ENCODE measurements around the gene PTPRH. TPM values are rescaled to one million over a fixed set of nuclear protein-coding genes. Genes with fewer than 3 reads are reported as not detected.

Gene PTPRH
- total and polyA plus RNA-seq, 2 donors (not counting 1 experiment from before 2014, with no cell fraction given): not detected

DNA sequence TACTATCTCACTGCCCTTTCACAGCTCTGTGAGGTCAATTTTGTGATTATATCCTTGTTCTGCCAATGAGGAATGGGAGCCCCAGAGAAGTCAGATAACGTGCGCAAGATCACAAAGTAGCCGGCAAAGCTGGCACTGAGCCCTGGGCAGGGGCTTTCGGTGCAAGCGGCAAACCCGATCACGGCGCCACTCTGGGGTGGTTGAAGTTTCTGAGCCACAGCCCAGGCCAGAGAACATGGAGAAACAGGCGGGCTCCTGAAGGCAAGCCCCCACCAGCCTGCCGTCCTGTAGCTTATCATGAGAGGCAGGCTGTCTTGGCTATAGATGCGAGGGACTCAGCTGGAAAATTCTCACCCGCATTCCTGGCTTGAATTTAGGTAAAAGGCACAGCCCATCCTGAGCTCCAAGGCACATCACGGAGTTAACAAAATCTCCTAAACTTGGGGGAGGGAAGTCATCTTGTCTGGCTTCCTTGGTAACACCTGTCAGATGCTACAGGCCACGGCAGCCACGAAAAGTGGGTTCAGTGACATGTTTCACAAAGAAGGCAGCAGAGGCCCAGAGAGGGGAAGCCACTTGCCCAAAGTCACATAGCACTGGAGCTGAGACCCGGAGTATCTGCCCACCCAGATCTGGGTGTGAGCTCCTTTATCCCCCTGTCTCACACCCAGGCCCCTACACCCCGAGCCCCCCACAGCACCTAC, 72.8 kb downstream of the PTPRH start:
- H3K27ac Mint-ChIP-seq: no peak overlapping the region

More for the DNA sequence above, 72.8 kb downstream of the PTPRH start:
- Histone ChIP-seq H4K20me1 (ENCODE audit: control insufficient read depth, insufficient read depth, low read length, poor library complexity, severe bottlenecking) (no peaks in the 10 kb centered on the region), H3K4me1 (ENCODE audit: control insufficient read depth in 2 of 2, insufficient read depth in 2 of 2, low read length in 2 of 2) (peaks cover 4 to 12% of the 10 kb centered on the region in 2 donors), H3K27me3 (replicated peaks in 1 of 4; ENCODE audit: control extremely low read depth in 1 of 4, control insufficient read depth in 3 of 4, insufficient read depth in 4 of 4, low read length in 3 of 4) (peaks cover 0 to 64% (median 9%) of the 10 kb centered on the region in 4 experiments), H3K9me3 (ENCODE audit: control extremely low read depth in 1 of 3, control insufficient read depth in 2 of 3, insufficient read depth in 1 of 3, low read length in 2 of 3) (no peaks in the 10 kb centered on the region), H3K4me2 (replicated peaks; ENCODE audit: low read depth, low read length, poor library complexity, severe bottlenecking) (no peak overlapping the region), H3K27ac (ENCODE audit: low read length in 2 of 2) (no peak overlapping the region), H2AFZ (ENCODE audit: insufficient read depth, low read depth, low read length, poor library complexity, severe bottlenecking) (no peak overlapping the region), H3K36me3 (replicated peaks in 1 of 2; ENCODE audit: control extremely low read depth in 1 of 2, control insufficient read depth in 1 of 2, extremely low read depth in 1 of 2, insufficient read depth in 2 of 2, low read length in 1 of 2) (no peaks in the 10 kb centered on the region), H3K79me2 (ENCODE audit: control insufficient read depth, insufficient read depth, low read length) (no peaks in the 10 kb centered on the region), H3K9ac (ENCODE audit: low read length) (no peak overlapping the region), H3K4me3 (ENCODE audit: control extremely low read depth in 1 of 5, extremely low read depth in 1 of 5, insufficient read depth in 1 of 5, low read depth in 2 of 5, low read length in 4 of 5) (no peak overlapping the region)
- Mint-ChIP-seq H3K4me3 (no peak overlapping the region), H3K9me3 (ENCODE audit: insufficient read depth) (no peaks in the 10 kb centered on the region), H3K4me1 (peaks cover 9% of the 10 kb centered on the region), H3K27me3 (peaks cover 24% of the 10 kb centered on the region)
- 93% methylated on average over 17 of the region's 17 CpGs for WGBS (ENCODE audit: insufficient coverage)
- POLR2A ChIA-PET: interaction anchor here (0.6 kb wide), 1 partner anchor 17 kb away, joined by 3 read pairs; no protein-coding TSS in a partner anchor
- no peak for TF ChIP-seq CTCF (IDR thresholded peaks at IDR 0.05)
- TF ChIP-seq EZH2 (IDR thresholded peaks at IDR 0.05; ENCODE audit: borderline replicate concordance, insufficient read depth, low read depth, low read length, poor library complexity, severe bottlenecking): no peak
- DNase-seq (no peak), ATAC-seq (ENCODE audit: low read depth) (no peak)
- intact Hi-C loops (cut with micrococcal nuclease): no loop called here
- CTCF ChIA-PET: interaction anchor here (1.2 to 2.1 kb wide), 4 partner anchors 156 to 368 kb away, joined by 3 to 9 read pairs (median 4); no protein-coding TSS in a partner anchor

All from B cell (primary cell).